HFF-Myc (cell line): Measurements from ENCODE around the gene ATG10.

ENCODE experiments used
- DNase-seq: peaks from one replicate; pipeline ENCODE4 v3.0.0-alpha.2; 2011; ENCODE audit warnings: low read depth; ENCODE audit errors: extremely low read depth
- H3K4me3 ChIP-seq: replicated peaks from 2 replicates; pipeline ENCODE4 v1.5.1; 2011; ENCODE audit warnings: low read depth, mild to moderate bottlenecking, control low read depth, low read length
- CTCF ChIP-seq: IDR thresholded peaks from 2 replicates; pipeline ENCODE4 v1.5.1; 2012; ENCODE audit warnings: mild to moderate bottlenecking, low read depth, low read length, control low read depth; ENCODE audit errors: missing control alignments

Gene ATG10

GRCh38 chr5:81963544-81963943, 8.3 kb upstream of the ATG10 start:
- H3K4me3 ChIP-seq: no peak overlapping the region
- TF ChIP-seq CTCF: no peak
- DNase-seq: no peak

GRCh38 chr5:81965524-81965923, 6.3 kb upstream of the ATG10 start:
- no peak for DNase-seq

GRCh38 chr5:81969226-81969625, 2.6 kb upstream of the ATG10 start:
- TF ChIP-seq CTCF: no peak
- no peak overlapping the region for H3K4me3 ChIP-seq
- no peak for DNase-seq

More at GRCh38 chr5:81965524-81965923, 6.3 kb upstream of the ATG10 start:
- no peak overlapping the region for H3K4me3 ChIP-seq
- no peak for TF ChIP-seq CTCF

- DNase-seq: no peak
Measured at GRCh38 chr5:81969912-81970311, 1.9 kb upstream of the ATG10 start.

GRCh38 chr5:81971111-81971711, 612 bp upstream of the ATG10 start:
- no peak for TF ChIP-seq CTCF
- peak overlapping the region; percentile 72 for H3K4me3 ChIP-seq
- DNase-seq: no peak

More at GRCh38 chr5:81969912-81970311, 1.9 kb upstream of the ATG10 start:
- TF ChIP-seq CTCF: no peak
- H3K4me3 ChIP-seq: no peak overlapping the region

GRCh38 chr5:81972492-81972783, 615 bp downstream of the ATG10 start:
- TF ChIP-seq CTCF: no peak
- H3K4me3 ChIP-seq: peak overlapping the region; percentile 72
- no peak for DNase-seq

- no peak for DNase-seq
- no peak for TF ChIP-seq CTCF
- H3K4me3 ChIP-seq: no peak overlapping the region
Measured at GRCh38 chr5:81980160-81980559, 8.3 kb downstream of the ATG10 start.
